VCaP (cell line): ENCODE measurements around the gene GBP6.
"Not testable (repeated sequence)": the region's sequence is repeated elsewhere in the genome, so short reads cannot be mapped to it uniquely, and the experiment has no call there.

Source experiments
- H3K27ac ChIP-seq: fragments of 450-650 bp; 2 replicates; pipeline ENCODE4 v1.5.1; 2017
- CTCF ChIP-seq: fragments of 450-650 bp; conservative IDR thresholded peaks from 2 replicates; pipeline ENCODE4 v1.5.1; 2017; ENCODE audit warnings: mild to moderate bottlenecking, moderate library complexity

GBP6 gene

DNA sequence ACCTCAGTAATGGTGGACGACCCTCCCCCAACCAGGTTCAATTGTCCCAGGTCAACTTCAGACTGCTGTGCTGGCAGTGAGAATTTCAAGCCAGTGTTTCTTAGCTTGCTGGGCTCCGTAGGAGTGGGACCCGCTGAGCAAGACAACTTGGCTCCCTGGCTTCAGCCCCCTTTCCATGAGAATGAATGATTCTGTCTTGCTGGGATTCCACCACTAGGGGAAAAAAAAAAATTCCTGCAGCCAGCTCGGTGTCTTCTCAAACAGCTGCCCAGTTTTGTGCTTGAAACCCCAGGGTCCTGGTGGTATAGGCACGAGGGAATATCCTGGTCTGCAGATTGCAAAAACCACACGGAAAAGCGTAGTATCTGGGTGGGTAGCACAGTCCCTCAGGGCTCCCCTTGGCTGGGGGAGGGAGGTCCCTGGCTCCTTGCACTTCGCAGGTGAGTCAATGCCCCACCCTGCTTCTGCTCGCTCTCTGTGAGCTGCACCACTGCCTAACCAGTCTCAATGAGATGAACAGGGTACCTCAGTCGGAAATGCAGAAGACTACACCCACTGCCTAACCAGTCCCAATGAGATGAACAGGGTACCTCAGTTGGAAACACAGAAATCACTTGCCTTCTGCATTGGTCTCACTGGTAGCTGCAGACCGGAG is 41.5 kb downstream of the GBP6 start:
- TF ChIP-seq CTCF: no peak
- no peak overlapping the region for H3K27ac ChIP-seq

DNA sequence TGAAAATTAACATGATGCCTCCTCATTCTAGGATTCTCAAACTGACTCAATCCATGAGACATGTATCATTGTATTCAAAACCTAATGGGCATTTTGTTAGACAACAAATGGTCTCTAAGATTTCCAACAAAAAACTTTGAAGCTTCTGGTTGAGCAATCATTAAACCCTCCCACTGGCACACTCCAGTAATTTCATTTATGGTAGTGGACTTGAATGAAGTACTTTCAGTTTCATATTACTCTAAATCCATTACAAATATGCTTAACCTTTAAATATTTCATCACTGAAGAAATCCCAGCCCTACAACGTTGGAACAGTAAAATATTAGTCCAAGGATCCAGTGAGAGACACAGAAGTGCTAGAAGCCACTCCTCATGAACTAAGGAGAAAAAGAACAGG is 43.5 kb downstream of the GBP6 start:
- TF ChIP-seq CTCF: no peak
- no peak overlapping the region for H3K27ac ChIP-seq

GRCh38 chr1:89407768-89408167 is 43.9 kb downstream of the GBP6 start:
- H3K27ac ChIP-seq: not testable (repeated sequence)

DNA sequence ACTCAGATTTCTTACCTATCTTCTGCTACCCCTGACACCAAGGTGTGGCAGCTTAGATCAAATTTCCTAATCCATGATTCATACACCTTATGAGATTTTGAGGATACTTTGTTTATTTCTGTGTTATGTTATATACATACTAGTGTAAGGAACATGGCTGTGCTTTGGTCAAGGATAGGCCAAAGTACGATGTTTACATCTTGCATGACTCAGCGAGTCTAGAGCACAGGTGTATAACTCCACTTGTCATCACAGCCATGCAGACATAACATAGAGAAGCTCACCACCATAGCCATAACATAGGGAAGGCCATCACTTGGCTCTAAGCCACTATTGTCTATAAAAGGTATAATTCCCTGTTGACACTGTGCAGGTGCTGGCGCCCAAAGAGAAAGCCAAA is 61.2 kb downstream of the GBP6 start:
- peak overlapping the region; percentile 56 for H3K27ac ChIP-seq
- no peak for TF ChIP-seq CTCF

GRCh38 chr1:89429062-89429461 is 65.2 kb downstream of the GBP6 start:
- no peak for TF ChIP-seq CTCF
- H3K27ac ChIP-seq: no peak overlapping the region

- H3K27ac ChIP-seq: not testable (repeated sequence)
Observed at GRCh38 chr1:89429681-89430080, 65.8 kb downstream of the GBP6 start.

- H3K27ac ChIP-seq: no peak overlapping the region
- no peak for TF ChIP-seq CTCF
Observed at GRCh38 chr1:89433421-89433820, 69.6 kb downstream of the GBP6 start.

GRCh38 chr1:89434058-89434780 is 70.4 kb downstream of the GBP6 start:
- not testable (repeated sequence) for H3K27ac ChIP-seq
